Mesendoderm (in vitro differentiated cells): ENCODE measurements around the gene RER1.

ENCODE experiments used
- DNase-seq: peaks from one replicate; pipeline ENCODE4 v3.0.0; 2013
- H2AK5ac ChIP-seq: 2 replicates; pipeline ENCODE4 v1.6.1; 2013; ENCODE audit warnings: low read length, inconsistent platforms
- H2BK120ac ChIP-seq: 2 replicates; pipeline ENCODE4 v1.6.1; 2013; ENCODE audit warnings: low read depth, mild to moderate bottlenecking, low read length, moderate library complexity, mixed read lengths
- H2BK15ac ChIP-seq: replicated peaks from 2 replicates; pipeline ENCODE4 v1.6.1; 2013; ENCODE audit warnings: low read depth, mild to moderate bottlenecking, moderate library complexity
- H2BK5ac ChIP-seq: 2 replicates; pipeline ENCODE4 v1.6.1; 2013; ENCODE audit warnings: low read length, inconsistent platforms
- H3K18ac ChIP-seq: 2 replicates; pipeline ENCODE4 v1.6.1; 2013; ENCODE audit warnings: mild to moderate bottlenecking, low read length, mixed read lengths
- H3K23ac ChIP-seq: one replicate; pipeline ENCODE4 v1.6.1; 2013; ENCODE audit warnings: low read length
- H3K27ac ChIP-seq: 2 replicates; pipeline ENCODE4 v1.5.1; 2013; ENCODE audit warnings: low read depth, mild to moderate bottlenecking, inconsistent platforms, low read length, moderate library complexity
- H3K27me3 ChIP-seq: 2 replicates; pipeline ENCODE4 v1.6.1; 2013; ENCODE audit warnings: low read length, control low read depth, mild to moderate bottlenecking, inconsistent platforms; ENCODE audit not compliant: insufficient read depth, poor library complexity
- H3K36me3 ChIP-seq: 2 replicates; pipeline ENCODE4 v1.6.1; 2013; ENCODE audit warnings: low read length, inconsistent platforms; ENCODE audit not compliant: control insufficient read depth, insufficient read depth
- H3K4ac ChIP-seq: one replicate; pipeline ENCODE4 v1.6.1; 2013; ENCODE audit warnings: low read depth, mild to moderate bottlenecking, low read length, moderate library complexity
- H3K4me1 ChIP-seq: 2 replicates; pipeline ENCODE4 v1.6.1; 2013; ENCODE audit warnings: low read depth, low read length, inconsistent platforms; ENCODE audit not compliant: control insufficient read depth
- H3K4me2 ChIP-seq: 2 replicates; pipeline ENCODE4 v1.6.1; 2013; ENCODE audit warnings: low read length
- H3K4me3 ChIP-seq: 2 replicates; pipeline ENCODE4 v1.5.1; 2013; ENCODE audit warnings: mild to moderate bottlenecking, low read length
- H3K56ac ChIP-seq: one replicate; pipeline ENCODE4 v1.6.1; 2013; ENCODE audit warnings: low read length
- H3K79me1 ChIP-seq: 2 replicates; pipeline ENCODE4 v1.6.1; 2013; ENCODE audit warnings: low read length, inconsistent platforms
- H3K79me2 ChIP-seq: 2 replicates; pipeline ENCODE4 v1.6.1; 2013; ENCODE audit warnings: mild to moderate bottlenecking, low read length; ENCODE audit not compliant: control insufficient read depth, insufficient read depth
- H3K9ac ChIP-seq: 2 replicates; pipeline ENCODE4 v1.6.1; 2013; ENCODE audit warnings: low read length, inconsistent platforms
- H4K5ac ChIP-seq: one replicate; pipeline ENCODE4 v1.6.1; 2013; ENCODE audit warnings: low read length
- H4K8ac ChIP-seq: one replicate; pipeline ENCODE4 v1.6.1; 2013; ENCODE audit warnings: low read depth, mild to moderate bottlenecking, control low read depth, low read length, moderate library complexity
- WGBS: extraction: QIAGEN DNeasy Blood & Tissue Kit; methylation state at CpG from one replicate; pipeline ENCODE4 v1.1.7; 2013; ENCODE audit warnings: low lambda C conversion rate, missing lambda C conversion rate; ENCODE audit not compliant: insufficient coverage; ENCODE audit errors: extremely low coverage; 5-methylcytosine and 5-hydroxymethylcytosine counted together

Gene RER1

DNA sequence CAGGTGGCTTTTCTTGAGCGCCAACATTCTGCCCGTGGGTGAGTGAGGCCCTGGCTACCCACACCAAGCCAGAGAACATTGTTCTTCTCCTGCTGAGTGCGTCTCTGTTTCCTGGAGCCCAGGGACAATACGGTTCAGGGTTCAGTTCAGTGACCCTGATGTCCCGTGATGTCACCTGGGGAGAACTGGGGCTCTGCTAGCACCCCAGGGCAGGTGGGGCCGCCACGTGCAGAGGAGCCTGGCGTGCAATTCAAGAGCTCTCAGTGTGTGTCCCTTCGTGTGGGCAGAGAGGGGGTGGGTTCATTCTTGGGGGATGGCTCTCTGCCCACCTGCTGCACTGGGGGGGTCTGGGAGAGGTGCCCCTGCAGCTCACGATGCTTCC, 38.9 kb downstream of the RER1 start:
- DNase-seq: no peak
- H4K8ac ChIP-seq: no peak overlapping the region
- H3K36me3 ChIP-seq: no peaks in the 10 kb centered on the region
- no peak overlapping the region for H2BK15ac ChIP-seq
- no CpG with 5 or more reads among the region's 10 CpGs for WGBS
- no peaks in the 10 kb centered on the region for H3K79me1 ChIP-seq
- H3K4ac ChIP-seq: no peak overlapping the region
- no peaks in the 10 kb centered on the region for H3K27me3 ChIP-seq
- H3K27ac ChIP-seq: no peak overlapping the region
- no peak overlapping the region for H2BK120ac ChIP-seq
- no peaks in the 10 kb centered on the region for H3K4me1 ChIP-seq
- H3K56ac ChIP-seq: no peak overlapping the region
- no peak overlapping the region for H2BK5ac ChIP-seq
- H2AK5ac ChIP-seq: no peak overlapping the region
- no peak overlapping the region for H3K4me3 ChIP-seq
- H3K79me2 ChIP-seq: no peaks in the 10 kb centered on the region
- H3K4me2 ChIP-seq: no peak overlapping the region
- no peak overlapping the region for H3K23ac ChIP-seq
- no peak overlapping the region for H3K18ac ChIP-seq
- H4K5ac ChIP-seq: no peak overlapping the region
- H3K9ac ChIP-seq: no peak overlapping the region

DNA sequence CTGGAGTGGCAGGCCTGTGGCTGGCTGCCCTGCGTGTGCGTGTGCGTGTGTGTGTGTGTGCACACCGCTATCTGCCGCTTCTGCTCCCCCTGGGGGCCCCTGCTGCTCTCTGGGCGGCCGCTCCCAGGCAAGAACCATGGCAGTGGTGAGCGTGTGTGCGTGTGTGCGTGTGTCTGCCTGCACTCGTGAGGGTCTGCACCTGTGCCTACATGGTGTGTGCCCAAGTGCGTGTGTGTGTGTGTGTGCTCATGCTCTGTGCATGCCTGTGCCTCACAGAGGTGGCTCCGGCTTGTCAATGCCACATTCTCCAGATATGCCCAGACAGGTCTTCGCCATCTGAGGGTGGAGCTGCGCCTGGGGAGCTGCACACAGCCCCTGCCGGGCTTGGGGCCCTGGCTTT, 39.5 kb downstream of the RER1 start:
- no peak for DNase-seq
- H3K4me1 ChIP-seq: no peaks in the 10 kb centered on the region

DNA sequence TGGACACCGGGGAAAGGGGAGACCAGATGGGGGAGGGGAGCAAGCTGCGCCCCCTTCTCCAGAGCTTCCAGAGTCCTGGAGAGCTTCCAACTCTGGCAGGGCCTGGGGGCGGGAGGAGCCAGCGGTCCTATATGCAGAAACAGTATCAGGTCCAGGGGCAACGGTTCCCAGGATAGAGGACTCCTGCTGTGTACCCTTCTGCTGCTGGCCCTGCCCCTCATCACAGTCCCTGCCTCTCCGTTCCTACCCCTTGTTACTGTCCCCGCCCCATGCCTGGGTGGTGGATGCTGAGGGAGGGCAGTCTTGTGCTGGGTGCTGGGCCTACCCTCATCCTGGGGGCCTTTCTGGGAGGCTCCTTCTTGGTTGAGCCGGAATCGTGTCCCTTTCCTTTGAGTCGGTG, 39.9 kb downstream of the RER1 start:
- H2AK5ac ChIP-seq: no peak overlapping the region
- no peak overlapping the region for H3K4ac ChIP-seq
- H3K23ac ChIP-seq: no peak overlapping the region
- H3K4me3 ChIP-seq: no peak overlapping the region
- H3K9ac ChIP-seq: no peak overlapping the region
- H2BK5ac ChIP-seq: no peak overlapping the region
- H3K4me1 ChIP-seq: no peaks in the 10 kb centered on the region
- H2BK120ac ChIP-seq: no peak overlapping the region
- WGBS: no CpG with 5 or more reads among the region's 10 CpGs
- H3K18ac ChIP-seq: no peak overlapping the region
- no peak overlapping the region for H4K8ac ChIP-seq
- no peaks in the 10 kb centered on the region for H3K36me3 ChIP-seq
- no peaks in the 10 kb centered on the region for H3K79me1 ChIP-seq
- H3K27ac ChIP-seq: no peak overlapping the region
- no peak overlapping the region for H2BK15ac ChIP-seq
- no peak overlapping the region for H3K4me2 ChIP-seq
- H4K5ac ChIP-seq: no peak overlapping the region
- DNase-seq: no peak
- no peaks in the 10 kb centered on the region for H3K27me3 ChIP-seq
- no peaks in the 10 kb centered on the region for H3K79me2 ChIP-seq
- no peak overlapping the region for H3K56ac ChIP-seq

More for the DNA sequence above, 39.5 kb downstream of the RER1 start:
- no peak overlapping the region for H4K5ac ChIP-seq
- no peak overlapping the region for H3K4me2 ChIP-seq
- no peak overlapping the region for H3K23ac ChIP-seq
- no peak overlapping the region for H3K56ac ChIP-seq
- no peaks in the 10 kb centered on the region for H3K79me1 ChIP-seq
- H3K4me3 ChIP-seq: no peak overlapping the region
- H2BK5ac ChIP-seq: no peak overlapping the region
- H3K79me2 ChIP-seq: no peaks in the 10 kb centered on the region
- H2AK5ac ChIP-seq: no peak overlapping the region
- H2BK120ac ChIP-seq: no peak overlapping the region
- no peak overlapping the region for H3K9ac ChIP-seq
- H3K18ac ChIP-seq: no peak overlapping the region
- no peaks in the 10 kb centered on the region for H3K27me3 ChIP-seq
- no peak overlapping the region for H2BK15ac ChIP-seq
- no peak overlapping the region for H3K4ac ChIP-seq
- no CpG with 5 or more reads among the region's 16 CpGs for whole genome bisulfite sequencing
- H4K8ac ChIP-seq: no peak overlapping the region
- no peaks in the 10 kb centered on the region for H3K36me3 ChIP-seq
- no peak overlapping the region for H3K27ac ChIP-seq

DNA sequence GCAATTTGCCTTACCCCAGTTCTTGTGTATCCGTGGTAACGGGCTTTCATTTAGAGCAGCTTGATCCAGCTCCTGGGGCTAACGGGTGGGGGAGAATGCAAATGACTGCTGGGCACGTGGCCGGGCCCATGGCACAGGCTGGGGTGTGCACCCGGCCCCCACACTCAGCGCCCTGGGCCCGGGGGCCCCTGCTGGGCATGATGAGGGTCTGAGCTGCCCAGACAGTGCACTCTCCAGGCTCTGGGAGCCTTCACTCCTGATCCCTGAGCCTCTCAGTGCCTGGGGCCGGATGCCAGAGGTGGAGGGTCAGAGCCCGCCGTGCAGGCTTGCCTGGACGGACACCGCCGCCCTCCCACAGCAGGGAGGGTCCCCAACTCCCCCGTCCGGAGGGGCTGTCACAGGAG, 40.8 kb downstream of the RER1 start:
- Histone ChIP-seq H3K27ac (no peak overlapping the region), H2BK15ac (no peak overlapping the region), H3K4me1 (no peaks in the 10 kb centered on the region), H4K5ac (no peak overlapping the region), H3K18ac (no peak overlapping the region), H2AK5ac (no peak overlapping the region), H3K4ac (no peak overlapping the region), H3K9ac (no peak overlapping the region), H2BK120ac (no peak overlapping the region), H3K36me3 (no peaks in the 10 kb centered on the region), H3K23ac (no peak overlapping the region), H3K4me3 (no peak overlapping the region), H3K27me3 (no peaks in the 10 kb centered on the region), H2BK5ac (no peak overlapping the region), H3K56ac (no peak overlapping the region), H3K79me2 (no peaks in the 10 kb centered on the region), H3K4me2 (no peak overlapping the region), H4K8ac (no peak overlapping the region), H3K79me1 (no peaks in the 10 kb centered on the region)
- DNase-seq: no peak
- no CpG with 5 or more reads among the region's 16 CpGs for WGBS

DNA sequence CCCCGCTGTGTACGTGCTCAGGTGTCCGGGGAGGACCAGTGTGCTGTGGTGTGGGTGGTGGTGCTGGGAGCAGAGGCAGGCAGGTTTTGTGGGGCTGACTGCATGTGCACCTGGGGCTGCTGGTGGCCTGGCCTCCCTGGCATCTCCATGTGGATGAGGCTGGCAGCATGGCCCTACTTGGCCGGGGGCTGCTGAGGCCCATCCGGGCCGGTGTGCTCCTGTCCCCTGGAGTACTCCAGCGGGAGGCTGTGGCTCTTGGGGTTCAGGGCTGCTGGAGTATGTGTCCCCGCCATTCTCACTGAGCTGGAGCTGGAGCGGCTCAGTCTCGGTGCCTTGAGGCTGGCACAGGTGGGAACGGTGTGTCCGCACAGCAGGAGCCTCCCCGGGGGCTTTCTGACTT, 41.6 kb downstream of the RER1 start:
- H3K9ac ChIP-seq: no peak overlapping the region
- H3K4me1 ChIP-seq: no peaks in the 10 kb centered on the region
- H2BK15ac ChIP-seq: no peak overlapping the region
- H3K27ac ChIP-seq: no peak overlapping the region
- DNase-seq: no peak
- H3K56ac ChIP-seq: no peak overlapping the region
- no peaks in the 10 kb centered on the region for H3K36me3 ChIP-seq
- H2BK5ac ChIP-seq: no peak overlapping the region
- no peak overlapping the region for H3K4me2 ChIP-seq
- H3K23ac ChIP-seq: no peak overlapping the region
- no peak overlapping the region for H2AK5ac ChIP-seq
- no peaks in the 10 kb centered on the region for H3K27me3 ChIP-seq
- H4K8ac ChIP-seq: no peak overlapping the region
- no peaks in the 10 kb centered on the region for H3K79me2 ChIP-seq
- H4K5ac ChIP-seq: no peak overlapping the region
- no peak overlapping the region for H3K18ac ChIP-seq
- H3K4ac ChIP-seq: no peak overlapping the region
- no CpG with 5 or more reads among the region's 13 CpGs for WGBS
- H3K4me3 ChIP-seq: no peak overlapping the region
- H2BK120ac ChIP-seq: no peak overlapping the region
- no peaks in the 10 kb centered on the region for H3K79me1 ChIP-seq

DNA sequence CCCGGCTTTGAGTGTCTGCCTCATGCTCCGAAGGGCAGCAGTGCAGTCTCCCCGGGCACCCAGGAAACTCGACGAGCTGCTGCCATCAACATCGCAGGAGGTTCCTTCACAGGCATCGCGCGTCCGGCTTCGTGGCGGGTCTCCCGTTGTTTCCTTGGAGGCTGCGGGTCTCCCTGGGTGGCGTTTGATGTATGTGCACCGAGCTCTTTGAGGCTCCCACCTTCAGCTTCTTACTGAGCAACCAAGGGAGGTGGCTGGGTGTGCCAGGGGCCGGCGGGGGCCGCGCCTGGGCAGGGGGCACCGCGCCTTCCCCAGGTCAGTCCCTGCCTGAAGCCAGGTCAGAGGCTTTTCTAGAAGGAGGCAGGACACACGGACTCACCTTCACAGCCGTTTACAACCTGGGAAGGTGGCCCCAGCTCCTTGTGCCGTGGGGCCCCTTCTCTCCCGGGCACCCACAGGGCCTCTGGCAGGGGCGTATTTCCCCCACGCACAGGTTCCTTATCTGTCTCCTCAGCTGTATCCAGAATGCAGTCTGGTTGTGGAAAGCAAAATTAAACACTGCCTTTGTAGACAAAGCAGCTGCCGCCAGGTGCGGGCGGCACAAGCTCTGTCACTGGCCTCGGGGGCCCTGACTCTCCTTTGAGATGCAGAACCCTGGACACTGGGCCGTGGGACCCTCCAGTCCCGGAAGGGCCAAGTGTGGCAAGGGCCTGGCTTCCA, 42.5 kb downstream of the RER1 start:
- no peak overlapping the region for H3K4me3 ChIP-seq
- no peak overlapping the region for H2BK15ac ChIP-seq
- no peak overlapping the region for H3K4ac ChIP-seq
- no peak overlapping the region for H3K4me2 ChIP-seq
- no peak overlapping the region for H2BK5ac ChIP-seq
- H4K8ac ChIP-seq: no peak overlapping the region
- no peak overlapping the region for H3K9ac ChIP-seq
- H3K18ac ChIP-seq: no peak overlapping the region
- no peak for DNase-seq
- H3K36me3 ChIP-seq: no peaks in the 10 kb centered on the region
- H3K27me3 ChIP-seq: no peaks in the 10 kb centered on the region
- H3K79me1 ChIP-seq: no peaks in the 10 kb centered on the region
- H3K79me2 ChIP-seq: no peaks in the 10 kb centered on the region
- H3K4me1 ChIP-seq: no peaks in the 10 kb centered on the region
- H2BK120ac ChIP-seq: no peak overlapping the region
- H4K5ac ChIP-seq: no peak overlapping the region
- no peak overlapping the region for H3K56ac ChIP-seq
- H3K23ac ChIP-seq: no peak overlapping the region
- no CpG with 5 or more reads among the region's 34 CpGs for whole genome bisulfite sequencing
- no peak overlapping the region for H3K27ac ChIP-seq
- H2AK5ac ChIP-seq: no peak overlapping the region
